Urinary bladder (tissue), 4 donors: ENCODE results near the gene PLCD1. TPM values are rescaled to one million over a fixed set of nuclear protein-coding genes. Genes with fewer than 3 reads are reported as not detected.
"Not testable (repeated sequence)": the region's sequence is repeated elsewhere in the genome, so short reads cannot be mapped to it uniquely, and the experiment has no call there.

Experiments
- DNase-seq: peaks from one replicate; pipeline ENCODE4 v3.0.0-alpha.2; 2015; ENCODE audit errors: extremely low spot score
- H3K27ac ChIP-seq: one replicate; pipeline ENCODE4 v1.5.1; 2013; ENCODE audit warnings: low read depth, mild to moderate bottlenecking, moderate library complexity
- H3K36me3 ChIP-seq: one replicate; pipeline ENCODE4 v1.6.1; 2013; ENCODE audit warnings: mild to moderate bottlenecking, moderate library complexity; ENCODE audit not compliant: insufficient read depth
- H3K4me1 ChIP-seq: one replicate; pipeline ENCODE4 v1.6.1; 2013; ENCODE audit warnings: mild to moderate bottlenecking, moderate library complexity; ENCODE audit not compliant: insufficient read depth
- H3K4me3 ChIP-seq: one replicate; pipeline ENCODE4 v1.5.1; 2013; ENCODE audit warnings: low read depth, low read length
- WGBS: extraction: QIAGEN DNeasy Blood & Tissue Kit; methylation state at CpG from one replicate; pipeline ENCODE4 v1.1.7; 2013; 5-methylcytosine and 5-hydroxymethylcytosine counted together
- polyA plus RNA-seq: library from polyadenylated mRNA; stranded (reverse); fragments of 200-250 nt; gene quantifications from one replicate; pipeline ENCODE4 v1.2.3, GENCODE V29; 2013
- total RNA-seq: library from RNA; depleted of rRNA; stranded (reverse); fragments of >200 nt; gene quantifications from one replicate; pipeline ENCODE4 v1.2.3, GENCODE V29; 2014
- donor health status: healthy with polysubstance abuse.
- donor health status: healthy.

Gene PLCD1
- total and polyA plus RNA-seq, 2 donors = 14.6 to 34.9 TPM

- no peaks in the 10 kb centered on the region for H3K4me1 ChIP-seq
- H3K27ac ChIP-seq = no peak overlapping the region
- no peaks in the 10 kb centered on the region for H3K36me3 ChIP-seq
- no peak for DNase-seq
- whole genome bisulfite sequencing = 69% methylated on average over 2 of the region's 2 CpGs
- H3K4me3 ChIP-seq = no peak overlapping the region
Observed at GRCh38 chr3:38047896-38048295, 18.5 kb upstream of the PLCD1 start.

DNA sequence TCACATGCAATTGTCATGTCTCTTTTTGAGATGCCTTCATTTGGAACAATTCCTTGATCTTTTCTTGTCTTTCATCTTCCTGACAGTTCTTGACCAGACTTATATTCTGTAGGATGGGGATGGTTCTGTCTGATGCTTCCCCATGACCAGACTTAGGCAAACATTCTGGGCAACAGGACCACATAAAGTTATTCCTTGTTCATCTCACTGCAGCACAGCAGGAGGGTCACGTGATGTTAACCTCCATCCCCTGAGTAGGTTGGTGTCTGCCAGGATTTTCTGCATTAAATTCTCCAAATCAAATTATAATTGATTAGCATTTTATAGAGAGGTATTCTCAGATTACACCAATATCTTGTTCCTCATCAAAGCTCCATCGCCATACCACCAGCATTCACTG lies 17.4 kb upstream of the PLCD1 start:
- Histone ChIP-seq H3K27ac (no peak overlapping the region), H3K4me3 (no peak overlapping the region), H3K36me3 (no peaks in the 10 kb centered on the region), H3K4me1 (no peaks in the 10 kb centered on the region)
- 94% methylated on average over 2 of the region's 2 CpGs for WGBS
- no peak for DNase-seq

GRCh38 chr3:38046027-38046426 lies 16.6 kb upstream of the PLCD1 start:
- 91% methylated on average over 4 of the region's 4 CpGs for WGBS
- no peak for DNase-seq

GRCh38 chr3:38043486-38043885 lies 14.0 kb upstream of the PLCD1 start:
- 73% methylated on average over 4 of the region's 4 CpGs for WGBS
- Histone ChIP-seq H3K4me1 (no peaks in the 10 kb centered on the region), H3K36me3 (no peaks in the 10 kb centered on the region), H3K4me3 (no peak overlapping the region), H3K27ac (no peak overlapping the region)
- DNase-seq = no peak

More at GRCh38 chr3:38046027-38046426, 16.6 kb upstream of the PLCD1 start:
- Histone ChIP-seq H3K4me3 (no peak overlapping the region), H3K36me3 (no peaks in the 10 kb centered on the region), H3K27ac (no peak overlapping the region), H3K4me1 (no peaks in the 10 kb centered on the region)

DNA sequence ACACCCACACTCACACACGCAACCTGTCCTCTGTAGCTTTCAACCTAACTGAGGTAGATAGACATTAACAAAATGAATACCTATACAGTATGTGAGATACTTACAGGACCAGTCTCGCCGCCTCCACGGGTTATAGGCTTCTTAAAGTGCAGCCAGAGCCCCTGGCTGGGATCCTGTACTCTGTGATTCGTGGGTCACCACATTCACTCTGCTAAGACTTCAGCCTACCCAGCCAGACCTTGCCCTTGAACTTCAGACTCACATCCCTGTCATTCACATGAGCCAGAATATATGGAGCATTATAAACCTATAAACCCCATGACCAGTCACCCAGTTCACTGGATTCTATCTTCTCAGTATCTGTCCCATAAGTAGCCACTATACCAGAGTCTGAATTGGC lies 11.0 kb upstream of the PLCD1 start:
- WGBS = 82% methylated on average over 5 of the region's 5 CpGs
- Histone ChIP-seq H3K4me3 (no peak overlapping the region), H3K27ac (no peak overlapping the region), H3K4me1 (no peaks in the 10 kb centered on the region), H3K36me3 (no peaks in the 10 kb centered on the region)
- no peak for DNase-seq

DNA sequence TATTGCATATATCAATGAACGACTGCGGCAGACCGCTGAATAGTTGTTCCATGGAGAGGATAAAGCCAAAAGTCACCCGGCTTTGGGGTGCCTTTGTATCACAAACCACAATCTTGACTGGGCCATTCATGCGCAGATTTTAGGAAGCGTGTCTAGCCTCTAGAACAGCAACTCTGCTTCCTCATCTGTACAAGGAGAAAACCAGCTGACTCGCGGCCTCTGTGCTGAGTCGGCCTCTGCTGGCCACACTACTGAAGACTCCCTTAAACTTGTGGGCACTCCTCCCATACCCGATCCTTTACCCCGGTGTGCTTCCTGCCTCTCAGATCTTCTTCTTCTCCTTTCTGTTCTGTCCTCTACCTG lies 10.4 kb upstream of the PLCD1 start:
- no peak for DNase-seq
- no peak overlapping the region for H3K27ac ChIP-seq
- H3K4me1 ChIP-seq = no peaks in the 10 kb centered on the region
- no peaks in the 10 kb centered on the region for H3K36me3 ChIP-seq
- WGBS = 21% methylated on average over 11 of the region's 11 CpGs
- peak overlapping the region; percentile 37 for H3K4me3 ChIP-seq

DNA sequence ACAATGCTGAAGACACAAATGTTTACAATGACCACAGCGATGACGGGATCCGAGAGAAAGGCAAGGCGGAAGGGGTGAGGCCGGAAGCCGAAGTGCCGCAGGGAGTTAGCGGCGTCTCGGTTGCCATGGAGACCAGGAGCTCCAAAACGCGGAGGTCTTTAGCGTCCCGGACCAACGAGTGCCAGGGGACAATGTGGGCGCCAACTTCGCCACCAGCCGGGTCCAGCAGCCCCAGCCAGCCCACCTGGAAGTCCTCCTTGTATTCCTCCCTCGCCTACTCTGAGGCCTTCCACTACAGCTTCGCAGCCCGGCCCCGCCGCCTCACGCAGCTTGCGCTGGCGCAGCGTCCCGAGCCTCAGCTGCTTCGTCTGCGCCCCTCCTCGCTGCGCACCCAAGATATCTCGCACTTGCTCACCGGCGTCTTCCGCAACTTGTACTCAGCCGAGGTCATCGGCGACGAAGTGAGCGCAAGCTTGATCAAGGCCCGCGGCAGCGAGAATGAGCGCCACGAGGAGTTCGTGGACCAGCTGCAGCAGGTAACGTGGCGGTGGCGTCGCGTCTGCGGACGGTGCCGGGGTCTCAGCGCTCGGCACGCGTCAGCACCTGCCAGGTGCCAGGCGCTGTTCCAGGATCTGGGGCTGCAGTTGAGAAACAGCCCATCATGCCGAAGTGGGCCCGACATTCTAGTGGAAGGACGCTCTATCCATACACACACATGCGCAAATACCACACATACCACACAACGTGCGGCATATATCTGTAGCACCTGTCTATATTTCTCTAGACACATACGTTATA lies 9.9 kb upstream of the PLCD1 start, which contains the start of gene DLEC1:
Gene DLEC1, plus strand, starts transcription at position 108 of the 798 bp plus-strand sequence. Its CDS starts 18 bp downstream, at position 126.
- Histone ChIP-seq H3K4me3 (peak within 1 kb of the TSS; percentile 37), H3K27ac (no peak within 1 kb of the TSS), H3K36me3 (no peaks in the 10 kb centered on the region), H3K4me1 (no peaks in the 10 kb centered on the region)
- DNase-seq = peak; percentile 64
- WGBS = 3% methylated on average over 67 of the region's 67 CpGs

GRCh38 chr3:38038447-38038911 lies 9.0 kb upstream of the PLCD1 start:
- Histone ChIP-seq H3K4me1 (no peaks in the 10 kb centered on the region), H3K36me3 (no peaks in the 10 kb centered on the region), H3K27ac (no peak overlapping the region), H3K4me3 (no peak overlapping the region)
- no peak for DNase-seq
- 91% methylated on average over 5 of the region's 5 CpGs for WGBS

DNA sequence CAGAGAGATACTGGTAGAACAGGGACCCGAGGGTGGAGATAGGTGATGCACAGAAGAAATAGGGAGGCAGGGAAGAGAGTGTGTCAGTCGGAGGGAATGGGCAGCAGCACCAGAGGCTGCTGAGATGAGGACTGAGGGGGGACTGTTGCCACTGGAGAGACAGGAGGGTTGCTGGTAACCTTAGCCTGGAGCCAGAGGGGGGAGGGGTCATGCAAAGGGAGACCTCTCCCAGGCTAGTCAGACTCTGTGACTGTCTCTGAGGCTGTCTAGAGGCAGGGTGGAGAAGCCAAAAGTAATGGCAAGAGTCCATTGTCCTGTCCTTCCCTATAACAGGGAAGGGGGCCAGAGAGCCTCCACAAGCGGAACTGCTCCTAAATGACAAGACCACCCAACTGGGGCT lies 7.5 kb upstream of the PLCD1 start:
- no peak for DNase-seq
- WGBS = 77% methylated on average over 3 of the region's 3 CpGs
- no peak overlapping the region for H3K4me3 ChIP-seq

GRCh38 chr3:38036286-38036685 lies 6.8 kb upstream of the PLCD1 start:
- Histone ChIP-seq H3K4me3 (no peak overlapping the region), H3K27ac (no peak overlapping the region), H3K36me3 (no peaks in the 10 kb centered on the region), H3K4me1 (no peaks in the 10 kb centered on the region)
- DNase-seq = no peak
- WGBS = 82% methylated on average over 5 of the region's 5 CpGs

More for the DNA sequence above, 7.5 kb upstream of the PLCD1 start:
- H3K27ac ChIP-seq = no peak overlapping the region
- no peaks in the 10 kb centered on the region for H3K4me1 ChIP-seq
- H3K36me3 ChIP-seq = no peaks in the 10 kb centered on the region

DNA sequence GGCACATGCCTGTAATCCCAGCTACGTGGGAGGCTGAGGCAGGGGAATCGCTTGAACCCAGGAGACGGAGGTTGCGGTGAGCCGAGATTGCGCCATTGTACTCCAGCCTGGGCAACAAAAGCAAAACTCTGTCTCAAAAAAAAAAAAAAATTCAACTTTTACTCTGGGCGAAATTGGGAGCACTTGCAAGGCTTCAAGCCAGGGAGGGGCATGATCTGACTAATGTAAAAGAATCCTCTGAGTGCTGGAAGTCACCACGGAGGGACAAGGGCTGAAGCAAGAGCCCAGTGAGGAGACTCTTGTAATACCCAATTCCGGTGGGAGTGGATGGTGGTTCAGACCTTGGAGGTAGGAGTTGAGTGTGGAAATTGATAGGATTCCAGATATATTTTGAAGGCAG lies 4.9 kb upstream of the PLCD1 start:
- not testable (repeated sequence) for H3K4me1 ChIP-seq, DNase-seq, H3K4me3 ChIP-seq, H3K27ac ChIP-seq, H3K36me3 ChIP-seq
- WGBS = 91% methylated on average over 9 of the region's 9 CpGs

DNA sequence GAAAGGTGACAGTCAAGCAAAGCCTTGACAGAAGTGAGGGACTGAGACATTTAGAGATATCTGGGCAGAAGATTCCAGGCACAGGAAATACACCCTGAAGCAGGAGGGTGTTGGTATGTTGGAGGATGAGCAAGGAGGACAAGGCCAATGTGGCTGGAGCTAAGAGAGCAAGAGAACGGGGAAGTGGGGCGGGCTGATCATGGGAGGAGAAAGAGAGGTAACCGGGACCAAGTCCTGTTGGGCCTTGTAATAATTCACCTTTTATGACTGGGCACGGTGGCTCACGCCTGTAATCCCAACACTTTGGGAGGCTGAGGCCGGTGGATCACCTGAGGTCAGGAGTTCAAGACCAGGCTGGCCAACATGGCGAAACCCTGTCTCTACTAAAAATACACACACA lies 4.1 kb upstream of the PLCD1 start:
- not testable (repeated sequence) for H3K4me1 ChIP-seq, H3K4me3 ChIP-seq, H3K27ac ChIP-seq, H3K36me3 ChIP-seq, DNase-seq
- WGBS = 87% methylated on average over 7 of the region's 7 CpGs

- Histone ChIP-seq H3K36me3 (no peaks in the 10 kb centered on the region), H3K27ac (no peak overlapping the region), H3K4me1 (no peaks in the 10 kb centered on the region), H3K4me3 (no peak overlapping the region)
- no peak for DNase-seq
- 98% methylated on average over 1 of the region's 1 CpG for WGBS
Observed at GRCh38 chr3:38032328-38032865, 3.0 kb upstream of the PLCD1 start.
